ENCODE data around the gene LEMD1.

The LEMD1 gene

GRCh38 chr1:205421798-205422197 is at the start of gene LEMD1:
Gene LEMD1 (minus strand): TSS chr1:205422056. CDS start chr1:205420536, 1,520 bp downstream.
- DNase-seq (ENCODE audit: low read depth in 2 of 3, low spot score in 1 of 3): no peak

GRCh38 chr1:205470131-205470530 is 48.3 kb upstream of the LEMD1 start:
- DNase-seq (ENCODE audit: low read depth in 2 of 3, low spot score in 1 of 3): no peak

- no peak for DNase-seq (ENCODE audit: low read depth in 2 of 3, low spot score in 1 of 3)
These were observed 44.9 kb upstream of the LEMD1 start for GRCh38 chr1:205466595-205467220.

- no peak for DNase-seq (ENCODE audit: low read depth in 2 of 3, low spot score in 1 of 3)
These were observed 43.5 kb upstream of the LEMD1 start for GRCh38 chr1:205465392-205465791.

- DNase-seq (ENCODE audit: low read depth in 2 of 3, low spot score in 1 of 3): no peak
These were observed 37.1 kb upstream of the LEMD1 start for GRCh38 chr1:205458777-205459566.

- DNase-seq (ENCODE audit: low read depth in 2 of 3, low spot score in 1 of 3): no peak
These were observed 35.3 kb upstream of the LEMD1 start for GRCh38 chr1:205456868-205457745.

- no peak for DNase-seq (ENCODE audit: low read depth in 2 of 3, low spot score in 1 of 3)
These were observed 34.6 kb upstream of the LEMD1 start for GRCh38 chr1:205456383-205456867.

- DNase-seq (ENCODE audit: low read depth in 2 of 3, low spot score in 1 of 3): no peak
These were observed 33.9 kb upstream of the LEMD1 start, which contains the start of gene BLACAT1 for GRCh38 chr1:205455581-205456382. Gene BLACAT1 (minus strand): TSS chr1:205456045.

GRCh38 chr1:205454903-205455335 is 33.1 kb upstream of the LEMD1 start:
- no peak for DNase-seq (ENCODE audit: low read depth in 2 of 3, low spot score in 1 of 3)

- no peak for DNase-seq (ENCODE audit: low read depth in 2 of 3, low spot score in 1 of 3)
These were observed 31.6 kb upstream of the LEMD1 start for GRCh38 chr1:205453466-205453865.

- DNase-seq (ENCODE audit: low read depth in 2 of 3, low spot score in 1 of 3): no peak
These were observed 31.1 kb upstream of the LEMD1 start for GRCh38 chr1:205452933-205453332.

GRCh38 chr1:205452364-205452763 is 30.5 kb upstream of the LEMD1 start:
- DNase-seq (ENCODE audit: low read depth in 2 of 3, low spot score in 1 of 3): no peak

- no peak for DNase-seq (ENCODE audit: low read depth in 2 of 3, low spot score in 1 of 3)
These were observed 29.9 kb upstream of the LEMD1 start for GRCh38 chr1:205451759-205452164.

GRCh38 chr1:205451202-205451601 is 29.3 kb upstream of the LEMD1 start:
- no peak for DNase-seq (ENCODE audit: low read depth in 2 of 3, low spot score in 1 of 3)

- DNase-seq (ENCODE audit: low read depth in 2 of 3, low spot score in 1 of 3): no peak
These were observed 28.6 kb upstream of the LEMD1 start for GRCh38 chr1:205450448-205450847.

- peak in 2 of 3 donors; percentile 28 to 31 for DNase-seq (ENCODE audit: low read depth in 2 of 3, low spot score in 1 of 3)
These were observed 28.0 kb upstream of the LEMD1 start for GRCh38 chr1:205449750-205450443.

- DNase-seq (ENCODE audit: low read depth in 2 of 3, low spot score in 1 of 3): no peak
These were observed 27.4 kb upstream of the LEMD1 start for GRCh38 chr1:205449254-205449749.

- no peak for DNase-seq (ENCODE audit: low read depth in 2 of 3, low spot score in 1 of 3)
These were observed 26.8 kb upstream of the LEMD1 start for GRCh38 chr1:205448540-205449253.

All from stimulated activated CD4-positive, alpha-beta T cell treated with anti-CD3 and anti-CD28 coated beads, Interleukin-12 subunit alpha, Interleukin-12 subunit beta, amount 100 ng/mL, for 48 hours (primary cell).